Sigmoid colon (tissue), 7 donors: Measurements from ENCODE around the gene MAML3. TPM values are rescaled to one million over a fixed set of nuclear protein-coding genes. Genes with fewer than 3 reads are reported as not detected.
A peak's percentile ranks its signal among the peaks of the same experiment; 100 is the strongest.

ENCODE experiments used
- DNase-seq: peaks from one replicate; pipeline ENCODE4 v3.0.0-alpha.2; 2019
- H3K27ac ChIP-seq, 4 donors: fragments of 200-600 bp; sonication (generic); one replicate each; pipeline ENCODE4 v1.5.1; 2016 to 2019; ENCODE audit warnings: mild to moderate bottlenecking in 1 of 4
- H3K27me3 ChIP-seq, 3 donors: fragments of 200-600 bp; sonication (generic); one replicate each; pipeline ENCODE4 v1.5.1; 2019; ENCODE audit warnings: mild to moderate bottlenecking in 1 of 3
- H3K36me3 ChIP-seq, 4 donors: fragments of 200-600 bp; sonication (generic); one replicate each; pipeline ENCODE4 v1.5.1; 2016 to 2019
- H3K4me1 ChIP-seq, 4 donors: fragments of 200-600 bp; sonication (generic); one replicate each; pipeline ENCODE4 v1.5.1; 2017 to 2019
- H3K4me3 ChIP-seq, 4 donors: fragments of 200-600 bp; sonication (generic); one replicate each; pipeline ENCODE4 v1.5.1; 2017 to 2019; ENCODE audit warnings: mild to moderate bottlenecking in 2 of 4, moderate library complexity in 1 of 4
- H3K9me3 ChIP-seq, 4 donors: fragments of 200-600 bp in 3 of 4; sonication (generic) in 3 of 4; one replicate each; pipeline versions ENCODE4 v1.5.1 to v1.6.1; 2013 to 2019
- CTCF ChIP-seq, 4 experiments: fragments of 450-650 bp in 3 of 4; fragments of 200-600 bp in 1 of 4; IDR thresholded peaks; one replicate each; pipeline ENCODE4 v1.5.1; 2016 to 2019; ENCODE audit warnings: antibody characterized with exemption in 4 of 4, mild to moderate bottlenecking in 3 of 4, moderate library complexity in 2 of 4
- EP300 ChIP-seq, 4 donors: sonication (generic); formaldehyde crosslinking; IDR thresholded peaks; one replicate each; pipeline ENCODE4 v1.6.1; 2017; ENCODE audit warnings: antibody characterized with exemption in 4 of 4
- POLR2A ChIP-seq, 2 donors: fragments of 450-650 bp; IDR thresholded peaks; one replicate each; pipeline ENCODE4 v1.6.1; 2016; ENCODE audit warnings: antibody characterized with exemption in 2 of 2, mild to moderate bottlenecking in 2 of 2, moderate library complexity in 2 of 2
- POLR2AphosphoS5 ChIP-seq, 4 donors: sonication (generic); formaldehyde crosslinking; IDR thresholded peaks; one replicate each; pipeline ENCODE4 v1.6.1; 2017; ENCODE audit warnings: antibody characterized with exemption in 4 of 4
- WGBS, 2 donors: extraction: QIAGEN DNeasy Blood & Tissue Kit; methylation state at CpG; one replicate each; pipeline ENCODE4 v1.1.7; 2013; 5-methylcytosine and 5-hydroxymethylcytosine counted together
- intact Hi-C: fragments of 100-400 bp; cut with DNase I; formaldehyde crosslinking; loops from one replicate; pipeline ENCODE4 v1.15.1; 2023
- polyA plus RNA-seq, 3 donors: library from polyadenylated mRNA; stranded (reverse); fragments of 200-250 nt; gene quantifications; one replicate each; pipeline ENCODE4 v1.2.3, GENCODE V29; 2013
- total RNA-seq, 4 donors: library from RNA; depleted of rRNA; stranded (reverse); fragments of >200 nt; gene quantifications; one replicate each; pipeline ENCODE4 v1.1.0, GENCODE V29; 2016
- donor health status: healthy with polysubstance abuse.
- donor health status: Bipolar disorder and iron deficiency.
- donor health status: healthy.

The MAML3 gene
- total and polyA plus RNA-seq, 7 donors = 3.5 to 16.3 (median 5.4) TPM

GRCh38 chr4:140162596-140162995 lies 8.6 kb upstream of the MAML3 start:
- Histone ChIP-seq H3K9me3 (peaks cover 0 to 3% (median 0%) of the 10 kb centered on the region in 4 donors), H3K36me3 (no peaks in the 10 kb centered on the region), H3K27ac (peak overlapping the region in 3 of 4 donors; percentile 39 to 54 (median 40)), H3K27me3 (no peaks in the 10 kb centered on the region), H3K4me1 (peaks cover 0 to 32% (median 28%) of the 10 kb centered on the region in 4 donors), H3K4me3 (no peak overlapping the region)
- intact Hi-C loops = no loop called here
- TF ChIP-seq EP300 (IDR thresholded peaks at IDR 0.05) (no peak), POLR2AphosphoS5 (IDR thresholded peaks at IDR 0.05) (no peak), POLR2A (IDR thresholded peaks at IDR 0.05) (no peak), CTCF (IDR thresholded peaks at IDR 0.05) (no peak)
- DNase-seq = no peak
- WGBS, 2 donors = 82 to 87% methylated on average over 2 of the region's 2 CpGs

GRCh38 chr4:140158365-140159030 lies 4.5 kb upstream of the MAML3 start:
- Histone ChIP-seq H3K4me3 (no peak overlapping the region), H3K9me3 (peaks cover 0 to 3% (median 0%) of the 10 kb centered on the region in 4 donors), H3K4me1 (peaks cover 0 to 44% (median 39%) of the 10 kb centered on the region in 4 donors), H3K27ac (peak overlapping the region; percentile 66 to 85 (median 82)), H3K27me3 (no peaks in the 10 kb centered on the region), H3K36me3 (no peaks in the 10 kb centered on the region)
- intact Hi-C loops = loop anchor here (10.0 kb wide), 4 partner anchors 344 to 854 kb away; partner anchors contain the start of genes MGST2, NAA15, NDUFC1 and SETD7
- 4 to 30% methylated on average over 3 of the region's 3 CpGs for WGBS, 2 donors
- TF ChIP-seq POLR2AphosphoS5 (IDR thresholded peaks at IDR 0.05) = peak; percentile 84 to 92 (median 92)
- peak; percentile 71 to 88 (median 82) for TF ChIP-seq EP300 (IDR thresholded peaks at IDR 0.05)
- TF ChIP-seq POLR2A (IDR thresholded peaks at IDR 0.05) = no peak
- DNase-seq = no peak

GRCh38 chr4:140157341-140157740 lies 3.4 kb upstream of the MAML3 start:
- Histone ChIP-seq H3K4me1 (peaks cover 0 to 33% (median 31%) of the 10 kb centered on the region in 4 donors), H3K9me3 (peaks cover 0 to 3% (median 0%) of the 10 kb centered on the region in 4 donors), H3K27me3 (no peaks in the 10 kb centered on the region), H3K36me3 (no peaks in the 10 kb centered on the region), H3K4me3 (no peak overlapping the region), H3K27ac (peak overlapping the region; percentile 66 to 85 (median 82))
- intact Hi-C loops = loop anchor here (10.0 kb wide), 4 partner anchors 343 to 853 kb away; partner anchors contain the start of genes MGST2, NAA15, NDUFC1 and SETD7
- no peak for DNase-seq
- no peak for TF ChIP-seq POLR2AphosphoS5 (IDR thresholded peaks at IDR 0.05)
- no peak for TF ChIP-seq EP300 (IDR thresholded peaks at IDR 0.05)
- no peak for TF ChIP-seq POLR2A (IDR thresholded peaks at IDR 0.05)
- TF ChIP-seq CTCF (IDR thresholded peaks at IDR 0.05) = no peak
- 97% methylated on average over 2 of the region's 2 CpGs for WGBS, 2 donors

- Histone ChIP-seq H3K36me3 (no peaks in the 10 kb centered on the region), H3K4me3 (no peak overlapping the region), H3K9me3 (peaks cover 0 to under 1% (median 0%) of the 10 kb centered on the region in 4 donors), H3K27ac (peak overlapping the region in 3 of 4 donors; percentile 79 to 85 (median 84)), H3K27me3 (no peaks in the 10 kb centered on the region), H3K4me1 (peaks cover 0 to 33% (median 30%) of the 10 kb centered on the region in 4 donors)
- intact Hi-C loops = loop anchor here (10.0 kb wide), 4 partner anchors 342 to 852 kb away; partner anchors contain the start of genes MGST2, NAA15, NDUFC1 and SETD7
- TF ChIP-seq EP300 (IDR thresholded peaks at IDR 0.05) (no peak), POLR2A (IDR thresholded peaks at IDR 0.05) (no peak), POLR2AphosphoS5 (IDR thresholded peaks at IDR 0.05) (no peak), CTCF (IDR thresholded peaks at IDR 0.05) (no peak)
- no peak for DNase-seq
- 52 to 61% methylated on average over 4 of the region's 4 CpGs for WGBS, 2 donors
Observed at GRCh38 chr4:140156529-140157171, 2.7 kb upstream of the MAML3 start.

GRCh38 chr4:140154572-140154891 lies 548 bp upstream of the MAML3 start:
- Histone ChIP-seq H3K4me1 (peaks cover 0 to 38% (median 33%) of the 10 kb centered on the region in 4 donors), H3K9me3 (no peaks in the 10 kb centered on the region), H3K36me3 (no peaks in the 10 kb centered on the region), H3K27ac (peak overlapping the region; percentile 96 to 99 (median 98)), H3K27me3 (no peaks in the 10 kb centered on the region), H3K4me3 (peak overlapping the region; percentile 71 to 86 (median 76))
- WGBS, 2 donors = 19 to 59% methylated on average over 3 of the region's 3 CpGs
- intact Hi-C loops = loop anchor here (1.0 to 10.0 kb wide), 13 partner anchors 57 to 850 kb away; partner anchors contain the start of genes MGST2, NAA15, NDUFC1 and SETD7
- TF ChIP-seq POLR2AphosphoS5 (IDR thresholded peaks at IDR 0.05) = no peak
- TF ChIP-seq CTCF (IDR thresholded peaks at IDR 0.05) = no peak
- TF ChIP-seq POLR2A (IDR thresholded peaks at IDR 0.05) = no peak
- no peak for TF ChIP-seq EP300 (IDR thresholded peaks at IDR 0.05)
- DNase-seq = no peak
